ENCODE measurements around the gene KCNK7.

DNA sequence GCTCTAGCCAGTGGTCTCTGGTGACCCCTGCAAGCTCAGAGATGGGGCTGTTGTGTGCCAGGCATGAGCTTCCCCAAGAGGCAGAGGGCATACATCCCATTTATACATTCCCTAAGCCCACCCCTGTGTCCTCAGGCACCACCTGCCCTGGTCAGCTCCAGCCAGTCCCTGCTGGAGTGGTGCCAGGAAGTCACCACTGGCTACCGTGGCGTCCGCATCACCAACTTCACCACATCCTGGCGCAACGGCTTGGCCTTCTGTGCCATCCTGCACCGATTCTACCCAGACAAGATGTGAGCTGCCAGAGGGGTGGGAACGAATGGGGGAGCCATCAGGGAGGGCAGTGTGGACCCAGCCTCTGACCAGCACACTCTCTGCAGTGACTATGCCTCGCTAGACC lies 11.5 kb downstream of the KCNK7 start:
- TF ChIP-seq, protein P1, sequence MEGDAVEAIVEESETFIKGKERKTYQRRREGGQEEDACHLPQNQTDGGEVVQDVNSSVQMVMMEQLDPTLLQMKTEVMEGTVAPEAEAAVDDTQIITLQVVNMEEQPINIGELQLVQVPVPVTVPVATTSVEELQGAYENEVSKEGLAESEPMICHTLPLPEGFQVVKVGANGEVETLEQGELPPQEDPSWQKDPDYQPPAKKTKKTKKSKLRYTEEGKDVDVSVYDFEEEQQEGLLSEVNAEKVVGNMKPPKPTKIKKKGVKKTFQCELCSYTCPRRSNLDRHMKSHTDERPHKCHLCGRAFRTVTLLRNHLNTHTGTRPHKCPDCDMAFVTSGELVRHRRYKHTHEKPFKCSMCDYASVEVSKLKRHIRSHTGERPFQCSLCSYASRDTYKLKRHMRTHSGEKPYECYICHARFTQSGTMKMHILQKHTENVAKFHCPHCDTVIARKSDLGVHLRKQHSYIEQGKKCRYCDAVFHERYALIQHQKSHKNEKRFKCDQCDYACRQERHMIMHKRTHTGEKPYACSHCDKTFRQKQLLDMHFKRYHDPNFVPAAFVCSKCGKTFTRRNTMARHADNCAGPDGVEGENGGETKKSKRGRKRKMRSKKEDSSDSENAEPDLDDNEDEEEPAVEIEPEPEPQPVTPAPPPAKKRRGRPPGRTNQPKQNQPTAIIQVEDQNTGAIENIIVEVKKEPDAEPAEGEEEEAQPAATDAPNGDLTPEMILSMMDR (conservative IDR thresholded peaks at IDR 0.05; ENCODE audit: low read depth, low read length) = no peak
- TF ChIP-seq EZH2 (IDR thresholded peaks at IDR 0.05; ENCODE audit: low read length, unreplicated experiment) = no peak
- no peak for TF ChIP-seq EZH2phosphoT487 (IDR thresholded peaks at IDR 0.05; ENCODE audit: borderline replicate concordance, low read length)
